ENCODE data around the gene AARS2. TPM values are rescaled to one million over a fixed set of nuclear protein-coding genes. Genes with fewer than 3 reads are reported as not detected.
A peak's percentile ranks its signal among the peaks of the same experiment; 100 is the strongest.

Gene AARS2
- total RNA-seq, 1 donor from 2014 or later = 7.9 TPM

- DNase-seq (ENCODE audit: low spot score) = no peak
- no peaks in the 10 kb centered on the region for H3K9me3 Mint-ChIP-seq (ENCODE audit: low read depth)
- H3K4me3 Mint-ChIP-seq (ENCODE audit: unreplicated experiment) = no peak overlapping the region
- H3K4me1 Mint-ChIP-seq (ENCODE audit: low read depth) = peaks cover 2% of the 10 kb centered on the region
- H3K27me3 Mint-ChIP-seq (ENCODE audit: low read depth) = no peaks in the 10 kb centered on the region
- no peak for TF ChIP-seq CTCF (IDR thresholded peaks at IDR 0.05)
- no peak overlapping the region for H3K27ac Mint-ChIP-seq (ENCODE audit: unreplicated experiment)
- H3K36me3 Mint-ChIP-seq (ENCODE audit: low read depth) = peaks cover 35% of the 10 kb centered on the region
Observed at GRCh38 chr6:44306710-44307109, 6.4 kb downstream of the AARS2 start.

- H3K4me3 Mint-ChIP-seq (ENCODE audit: unreplicated experiment) = no peak overlapping the region
- H3K36me3 Mint-ChIP-seq (ENCODE audit: low read depth) = peaks cover 45% of the 10 kb centered on the region
- no peak for DNase-seq (ENCODE audit: low spot score)
- no peak for TF ChIP-seq CTCF (IDR thresholded peaks at IDR 0.05)
- H3K27me3 Mint-ChIP-seq (ENCODE audit: low read depth) = no peaks in the 10 kb centered on the region
- no peak overlapping the region for H3K27ac Mint-ChIP-seq (ENCODE audit: unreplicated experiment)
- no peaks in the 10 kb centered on the region for H3K4me1 Mint-ChIP-seq (ENCODE audit: low read depth)
- H3K9me3 Mint-ChIP-seq (ENCODE audit: low read depth) = no peaks in the 10 kb centered on the region
Observed at GRCh38 chr6:44305200-44305725, 7.9 kb downstream of the AARS2 start.

GRCh38 chr6:44304282-44305199, 8.6 kb downstream of the AARS2 start:
- H3K27me3 Mint-ChIP-seq (ENCODE audit: low read depth) = no peaks in the 10 kb centered on the region
- no peaks in the 10 kb centered on the region for H3K4me1 Mint-ChIP-seq (ENCODE audit: low read depth)
- no peak overlapping the region for H3K4me3 Mint-ChIP-seq (ENCODE audit: unreplicated experiment)
- no peaks in the 10 kb centered on the region for H3K9me3 Mint-ChIP-seq (ENCODE audit: low read depth)
- DNase-seq (ENCODE audit: low spot score) = no peak
- H3K36me3 Mint-ChIP-seq (ENCODE audit: low read depth) = peaks cover 43% of the 10 kb centered on the region
- peak; percentile 82 for TF ChIP-seq CTCF (IDR thresholded peaks at IDR 0.05)
- H3K27ac Mint-ChIP-seq (ENCODE audit: unreplicated experiment) = no peak overlapping the region

GRCh38 chr6:44303842-44304241, 9.3 kb downstream of the AARS2 start:
- DNase-seq (ENCODE audit: low spot score) = no peak
- H3K4me3 Mint-ChIP-seq (ENCODE audit: unreplicated experiment) = no peak overlapping the region
- TF ChIP-seq CTCF (IDR thresholded peaks at IDR 0.05) = no peak
- H3K27ac Mint-ChIP-seq (ENCODE audit: unreplicated experiment) = no peak overlapping the region
- peaks cover 40% of the 10 kb centered on the region for H3K36me3 Mint-ChIP-seq (ENCODE audit: low read depth)
- no peaks in the 10 kb centered on the region for H3K9me3 Mint-ChIP-seq (ENCODE audit: low read depth)
- peaks cover 5% of the 10 kb centered on the region for H3K27me3 Mint-ChIP-seq (ENCODE audit: low read depth)
- H3K4me1 Mint-ChIP-seq (ENCODE audit: low read depth) = no peaks in the 10 kb centered on the region

GRCh38 chr6:44302856-44303255, 10.3 kb downstream of the AARS2 start:
- no peak for TF ChIP-seq CTCF (IDR thresholded peaks at IDR 0.05)
- Mint-ChIP-seq H3K4me3 (ENCODE audit: unreplicated experiment) (no peak overlapping the region), H3K27ac (ENCODE audit: unreplicated experiment) (no peak overlapping the region), H3K36me3 (ENCODE audit: low read depth) (peaks cover 36% of the 10 kb centered on the region), H3K27me3 (ENCODE audit: low read depth) (peaks cover 9% of the 10 kb centered on the region), H3K9me3 (ENCODE audit: low read depth) (no peaks in the 10 kb centered on the region), H3K4me1 (ENCODE audit: low read depth) (peaks cover 4% of the 10 kb centered on the region)
- no peak for DNase-seq (ENCODE audit: low spot score)
